HEK293 (cell line): Measurements from ENCODE around the gene AKT2.

Source experiments
- SP2 ChIP-seq: fragments of 450-650 bp; formaldehyde crosslinking; IDR thresholded peaks from 2 replicates; pipeline ENCODE4 v1.5.1; 2016; ENCODE audit warnings: missing biosample characterization, missing genetic modification characterization
- TCF7L2 ChIP-seq: IDR thresholded peaks from 2 replicates; pipeline ENCODE4 v1.6.1; 2011; ENCODE audit warnings: low read depth, mild to moderate bottlenecking, inconsistent platforms, low read length, moderate library complexity, borderline replicate concordance
- YY1 ChIP-seq: fragments of 450-650 bp; formaldehyde crosslinking; IDR thresholded peaks from 2 replicates; pipeline ENCODE4 v1.5.1; 2018; ENCODE audit warnings: missing biosample characterization, missing genetic modification characterization
- ZNF10 ChIP-seq: fragments of 450-650 bp; formaldehyde crosslinking; IDR thresholded peaks from 2 replicates; pipeline ENCODE4 v1.5.1; 2017; ENCODE audit warnings: missing biosample characterization, missing genetic modification characterization
- ZNF114 ChIP-seq: fragments of 450-650 bp; formaldehyde crosslinking; IDR thresholded peaks from 2 replicates; pipeline ENCODE4 v1.5.0; 2017; ENCODE audit warnings: missing biosample characterization, missing genetic modification characterization
- ZNF416 ChIP-seq: fragments of 450-650 bp; formaldehyde crosslinking; IDR thresholded peaks from 2 replicates; pipeline ENCODE4 v1.5.1; 2016; ENCODE audit warnings: missing biosample characterization, missing genetic modification characterization
- ZNF677 ChIP-seq: fragments of 450-650 bp; IDR thresholded peaks from 2 replicates; pipeline ENCODE4 v1.5.0; 2018; ENCODE audit warnings: missing biosample characterization, mild to moderate bottlenecking, missing genetic modification characterization, moderate library complexity
- ZNF776 ChIP-seq: fragments of 450-650 bp; formaldehyde crosslinking; IDR thresholded peaks from 2 replicates; pipeline ENCODE4 v1.5.0; 2017; ENCODE audit warnings: missing biosample characterization, missing genetic modification characterization, borderline replicate concordance
- TF ChIP-seq, protein P1 (sequence below): fragments of 450-650 bp; formaldehyde crosslinking; IDR thresholded peaks from 2 replicates; pipeline ENCODE4 v1.5.1; 2016; ENCODE audit warnings: missing biosample characterization, missing genetic modification characterization
- TF ChIP-seq, protein P2 (sequence below): fragments of 450-650 bp; formaldehyde crosslinking; IDR thresholded peaks from 2 replicates; pipeline ENCODE4 v1.5.1; 2016; ENCODE audit warnings: missing biosample characterization, missing genetic modification characterization
- TF ChIP-seq, protein P3 (sequence below): fragments of 450-650 bp; formaldehyde crosslinking; IDR thresholded peaks from 2 replicates; pipeline ENCODE4 v1.5.1; 2016; ENCODE audit warnings: missing biosample characterization, missing genetic modification characterization, low read depth
- TF ChIP-seq, protein P4 (sequence below): fragments of 450-650 bp; IDR thresholded peaks from 2 replicates; pipeline ENCODE4 v1.5.1; 2018; ENCODE audit warnings: missing biosample characterization, missing genetic modification characterization

DNA sequence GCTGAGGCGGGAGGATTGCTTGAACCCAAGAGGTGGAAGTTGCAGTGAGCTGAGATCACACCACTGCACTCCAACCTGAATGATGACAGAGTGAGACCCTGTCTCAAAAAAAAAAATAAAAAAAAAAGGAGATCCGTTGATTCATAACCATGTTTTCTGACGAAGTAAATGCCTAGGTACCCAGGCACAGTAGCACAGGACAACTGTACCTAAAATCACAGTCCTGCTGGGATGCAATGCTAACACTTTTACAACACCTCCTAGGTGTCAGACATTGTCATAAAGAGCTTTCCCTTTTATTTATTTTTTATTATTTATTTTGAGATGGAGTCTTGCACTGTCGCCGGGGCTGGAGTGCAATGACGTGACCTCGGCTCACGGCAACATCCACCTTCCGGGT lies 64.5 kb downstream of the AKT2 start:
- TF ChIP-seq, protein P1, sequence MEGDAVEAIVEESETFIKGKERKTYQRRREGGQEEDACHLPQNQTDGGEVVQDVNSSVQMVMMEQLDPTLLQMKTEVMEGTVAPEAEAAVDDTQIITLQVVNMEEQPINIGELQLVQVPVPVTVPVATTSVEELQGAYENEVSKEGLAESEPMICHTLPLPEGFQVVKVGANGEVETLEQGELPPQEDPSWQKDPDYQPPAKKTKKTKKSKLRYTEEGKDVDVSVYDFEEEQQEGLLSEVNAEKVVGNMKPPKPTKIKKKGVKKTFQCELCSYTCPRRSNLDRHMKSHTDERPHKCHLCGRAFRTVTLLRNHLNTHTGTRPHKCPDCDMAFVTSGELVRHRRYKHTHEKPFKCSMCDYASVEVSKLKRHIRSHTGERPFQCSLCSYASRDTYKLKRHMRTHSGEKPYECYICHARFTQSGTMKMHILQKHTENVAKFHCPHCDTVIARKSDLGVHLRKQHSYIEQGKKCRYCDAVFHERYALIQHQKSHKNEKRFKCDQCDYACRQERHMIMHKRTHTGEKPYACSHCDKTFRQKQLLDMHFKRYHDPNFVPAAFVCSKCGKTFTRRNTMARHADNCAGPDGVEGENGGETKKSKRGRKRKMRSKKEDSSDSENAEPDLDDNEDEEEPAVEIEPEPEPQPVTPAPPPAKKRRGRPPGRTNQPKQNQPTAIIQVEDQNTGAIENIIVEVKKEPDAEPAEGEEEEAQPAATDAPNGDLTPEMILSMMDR (tag by site-specific recombination) = no peak
- TF ChIP-seq ZNF416 (tag by site-specific recombination) (no peak), SP2 (tag by site-specific recombination) (no peak), YY1 (no peak), ZNF114 (tag by site-specific recombination) (no peak), ZNF677 (tag by site-specific recombination) (no peak), ZNF776 (tag by site-specific recombination) (no peak), TCF7L2 (no peak), ZNF10 (no peak)
- TF ChIP-seq, protein P2, sequence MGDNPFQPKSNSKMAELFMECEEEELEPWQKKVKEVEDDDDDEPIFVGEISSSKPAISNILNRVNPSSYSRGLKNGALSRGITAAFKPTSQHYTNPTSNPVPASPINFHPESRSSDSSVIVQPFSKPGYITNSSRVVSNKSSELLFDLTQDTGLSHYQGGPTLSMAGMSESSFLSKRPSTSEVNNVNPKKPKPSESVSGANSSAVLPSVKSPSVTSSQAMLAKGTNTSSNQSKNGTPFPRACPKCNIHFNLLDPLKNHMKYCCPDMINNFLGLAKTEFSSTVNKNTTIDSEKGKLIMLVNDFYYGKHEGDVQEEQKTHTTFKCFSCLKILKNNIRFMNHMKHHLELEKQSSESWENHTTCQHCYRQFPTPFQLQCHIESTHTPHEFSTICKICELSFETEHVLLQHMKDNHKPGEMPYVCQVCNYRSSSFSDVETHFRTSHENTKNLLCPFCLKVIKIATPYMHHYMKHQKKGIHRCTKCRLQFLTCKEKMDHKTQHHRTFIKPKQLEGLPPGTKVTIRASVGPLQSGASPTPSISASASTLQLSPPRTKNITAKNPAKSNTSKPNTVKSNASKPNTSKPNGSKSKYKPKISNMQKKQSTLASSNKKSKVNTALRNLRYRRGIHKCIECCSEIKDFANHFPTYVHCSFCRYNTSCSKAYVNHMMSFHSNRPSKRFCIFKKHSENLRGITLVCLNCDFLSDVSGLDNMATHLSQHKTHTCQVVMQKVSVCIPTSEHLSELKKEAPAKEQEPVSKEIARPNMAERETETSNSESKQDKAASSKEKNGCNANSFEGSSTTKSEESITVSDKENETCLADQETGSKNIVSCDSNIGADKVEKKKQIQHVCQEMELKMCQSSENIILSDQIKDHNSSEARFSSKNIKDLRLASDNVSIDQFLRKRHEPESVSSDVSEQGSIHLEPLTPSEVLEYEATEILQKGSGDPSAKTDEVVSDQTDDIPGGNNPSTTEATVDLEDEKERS (tag by site-specific recombination) = no peak
- TF ChIP-seq, protein P3, sequence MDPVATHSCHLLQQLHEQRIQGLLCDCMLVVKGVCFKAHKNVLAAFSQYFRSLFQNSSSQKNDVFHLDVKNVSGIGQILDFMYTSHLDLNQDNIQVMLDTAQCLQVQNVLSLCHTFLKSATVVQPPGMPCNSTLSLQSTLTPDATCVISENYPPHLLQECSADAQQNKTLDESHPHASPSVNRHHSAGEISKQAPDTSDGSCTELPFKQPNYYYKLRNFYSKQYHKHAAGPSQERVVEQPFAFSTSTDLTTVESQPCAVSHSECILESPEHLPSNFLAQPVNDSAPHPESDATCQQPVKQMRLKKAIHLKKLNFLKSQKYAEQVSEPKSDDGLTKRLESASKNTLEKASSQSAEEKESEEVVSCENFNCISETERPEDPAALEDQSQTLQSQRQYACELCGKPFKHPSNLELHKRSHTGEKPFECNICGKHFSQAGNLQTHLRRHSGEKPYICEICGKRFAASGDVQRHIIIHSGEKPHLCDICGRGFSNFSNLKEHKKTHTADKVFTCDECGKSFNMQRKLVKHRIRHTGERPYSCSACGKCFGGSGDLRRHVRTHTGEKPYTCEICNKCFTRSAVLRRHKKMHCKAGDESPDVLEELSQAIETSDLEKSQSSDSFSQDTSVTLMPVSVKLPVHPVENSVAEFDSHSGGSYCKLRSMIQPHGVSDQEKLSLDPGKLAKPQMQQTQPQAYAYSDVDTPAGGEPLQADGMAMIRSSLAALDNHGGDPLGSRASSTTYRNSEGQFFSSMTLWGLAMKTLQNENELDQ = no peak
- TF ChIP-seq, protein P4, sequence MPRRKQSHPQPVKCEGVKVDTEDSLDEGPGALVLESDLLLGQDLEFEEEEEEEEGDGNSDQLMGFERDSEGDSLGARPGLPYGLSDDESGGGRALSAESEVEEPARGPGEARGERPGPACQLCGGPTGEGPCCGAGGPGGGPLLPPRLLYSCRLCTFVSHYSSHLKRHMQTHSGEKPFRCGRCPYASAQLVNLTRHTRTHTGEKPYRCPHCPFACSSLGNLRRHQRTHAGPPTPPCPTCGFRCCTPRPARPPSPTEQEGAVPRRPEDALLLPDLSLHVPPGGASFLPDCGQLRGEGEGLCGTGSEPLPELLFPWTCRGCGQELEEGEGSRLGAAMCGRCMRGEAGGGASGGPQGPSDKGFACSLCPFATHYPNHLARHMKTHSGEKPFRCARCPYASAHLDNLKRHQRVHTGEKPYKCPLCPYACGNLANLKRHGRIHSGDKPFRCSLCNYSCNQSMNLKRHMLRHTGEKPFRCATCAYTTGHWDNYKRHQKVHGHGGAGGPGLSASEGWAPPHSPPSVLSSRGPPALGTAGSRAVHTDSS = no peak
